ENCODE results near the gene DROSHA. TPM values are rescaled to one million over a fixed set of nuclear protein-coding genes. Genes with fewer than 3 reads are reported as not detected.

Gene DROSHA
- polyA plus RNA-seq, 1 donor (not counting 4 experiments of a cell fraction or from before 2014, with no cell fraction given), result 39.9 TPM

- no peaks in the 10 kb centered on the region for H3K27me3 ChIP-seq (ENCODE audit: control insufficient read depth, extremely low read depth, insufficient read depth, low read length)
- H3K4me3 ChIP-seq (ENCODE audit: control insufficient read depth in 2 of 3, extremely low read depth in 1 of 3, insufficient read depth in 2 of 3, low read depth in 1 of 3, low read length in 3 of 3), result no peak overlapping the region
- H3K27ac ChIP-seq (ENCODE audit: control insufficient read depth, insufficient read depth, low read length), result no peak overlapping the region
- no peaks in the 10 kb centered on the region for H3K79me2 ChIP-seq (ENCODE audit: control insufficient read depth, insufficient read depth, low read length)
- no peaks in the 10 kb centered on the region for H3K36me3 ChIP-seq (ENCODE audit: control insufficient read depth in 2 of 2, extremely low read depth in 1 of 2, insufficient read depth in 2 of 2, low read length in 2 of 2)
- H3K4me1 ChIP-seq (ENCODE audit: control insufficient read depth, extremely low read depth, insufficient read depth, low read length), result no peaks in the 10 kb centered on the region
- DNase-seq (ENCODE audit: low read depth, low spot score) (no peak), FAIRE-seq (no peak)
- no peaks in the 10 kb centered on the region for H4K20me1 ChIP-seq (ENCODE audit: control insufficient read depth, extremely low read depth, insufficient read depth, low read length)
- H3K4me2 ChIP-seq (ENCODE audit: control insufficient read depth, extremely low read depth, insufficient read depth, low read depth, low read length), result no peak overlapping the region
- dilution Hi-C loops (cut with MboI; ENCODE audit: extremely low pct_ligation_motif_present, low sequenced_read_pairs), result no loop called here
- TF ChIP-seq CTCF (optimal IDR thresholded peaks at IDR 0.05 in 1 of 3, IDR thresholded peaks at IDR 0.05 in 1 of 3, conservative IDR thresholded peaks at IDR 0.05 in 1 of 3; ENCODE audit: extremely low read depth in 1 of 3, insufficient read depth in 2 of 3, low read length in 3 of 3) (no peak), EZH2 (IDR thresholded peaks at IDR 0.05; ENCODE audit: low read length) (no peak)
- H3K9me1 ChIP-seq (ENCODE audit: control insufficient read depth, extremely low read depth, insufficient read depth, low read length), result no peaks in the 10 kb centered on the region
- no peaks in the 10 kb centered on the region for H3K9me3 ChIP-seq (ENCODE audit: control insufficient read depth, low read depth, low read length)
- H3K9ac ChIP-seq (ENCODE audit: control insufficient read depth, extremely low read depth, insufficient read depth, low read length), result no peak overlapping the region
- no peak overlapping the region for H2AFZ ChIP-seq (ENCODE audit: control insufficient read depth, low read length)
These were observed 150.6 kb downstream of the DROSHA start for GRCh38 chr5:31381299-31381698.

GRCh38 chr5:31380049-31380448, 151.8 kb downstream of the DROSHA start:
- dilution Hi-C loops (cut with MboI; ENCODE audit: extremely low pct_ligation_motif_present, low sequenced_read_pairs), result no loop called here
- Histone ChIP-seq H3K9me3 (ENCODE audit: control insufficient read depth, low read depth, low read length) (no peaks in the 10 kb centered on the region), H3K9ac (ENCODE audit: control insufficient read depth, extremely low read depth, insufficient read depth, low read length) (no peak overlapping the region), H3K27me3 (ENCODE audit: control insufficient read depth, extremely low read depth, insufficient read depth, low read length) (no peaks in the 10 kb centered on the region), H3K4me2 (ENCODE audit: control insufficient read depth, extremely low read depth, insufficient read depth, low read depth, low read length) (no peak overlapping the region), H3K9me1 (ENCODE audit: control insufficient read depth, extremely low read depth, insufficient read depth, low read length) (no peaks in the 10 kb centered on the region), H4K20me1 (ENCODE audit: control insufficient read depth, extremely low read depth, insufficient read depth, low read length) (no peaks in the 10 kb centered on the region), H3K4me3 (ENCODE audit: control insufficient read depth in 2 of 3, extremely low read depth in 1 of 3, insufficient read depth in 2 of 3, low read depth in 1 of 3, low read length in 3 of 3) (no peak overlapping the region), H3K79me2 (ENCODE audit: control insufficient read depth, insufficient read depth, low read length) (no peaks in the 10 kb centered on the region), H3K27ac (ENCODE audit: control insufficient read depth, insufficient read depth, low read length) (no peak overlapping the region), H3K4me1 (ENCODE audit: control insufficient read depth, extremely low read depth, insufficient read depth, low read length) (no peaks in the 10 kb centered on the region), H3K36me3 (ENCODE audit: control insufficient read depth in 2 of 2, extremely low read depth in 1 of 2, insufficient read depth in 2 of 2, low read length in 2 of 2) (no peaks in the 10 kb centered on the region), H2AFZ (ENCODE audit: control insufficient read depth, low read length) (no peak overlapping the region)
- FAIRE-seq (no peak), DNase-seq (ENCODE audit: low read depth, low spot score) (no peak)
- TF ChIP-seq EZH2 (IDR thresholded peaks at IDR 0.05; ENCODE audit: low read length) (no peak), CTCF (optimal IDR thresholded peaks at IDR 0.05 in 1 of 3, IDR thresholded peaks at IDR 0.05 in 1 of 3, conservative IDR thresholded peaks at IDR 0.05 in 1 of 3; ENCODE audit: extremely low read depth in 1 of 3, insufficient read depth in 2 of 3, low read length in 3 of 3) (no peak)

All from keratinocyte (primary cell).